ENCODE measurements around the gene RHOA. TPM values are rescaled to one million over a fixed set of nuclear protein-coding genes. Genes with fewer than 3 reads are reported as not detected.

The RHOA gene
- total RNA-seq, 2 experiments from 2014 or later, result 518 to 520 TPM

DNA sequence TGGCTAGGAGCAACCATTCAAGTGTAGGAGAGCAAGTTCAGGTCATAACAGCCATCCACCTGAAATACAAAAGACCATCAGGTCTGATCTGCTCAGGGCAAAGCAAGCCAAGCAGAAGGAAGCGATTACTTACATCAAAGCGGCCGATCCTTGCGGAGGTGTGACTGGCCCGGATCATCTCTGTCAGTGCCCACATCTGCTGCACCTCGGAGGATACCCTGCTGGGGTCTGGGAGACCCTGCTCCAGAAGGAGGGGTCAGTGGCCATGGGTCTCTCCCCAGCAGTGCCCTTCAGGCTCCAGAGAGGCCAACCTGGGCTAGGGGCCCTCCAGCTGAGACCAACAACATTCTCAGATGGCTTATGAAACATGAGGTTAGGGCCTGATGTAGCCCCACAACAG is 13.0 kb upstream of the RHOA start:
- peaks cover 28% of the 10 kb centered on the region for H3K36me3 Mint-ChIP-seq (ENCODE audit: low read depth)
- H3K4me3 Mint-ChIP-seq, result no peak overlapping the region
- H3K4me1 Mint-ChIP-seq (ENCODE audit: low read depth), result peaks cover 62% of the 10 kb centered on the region
- ChIA-PET CTCF (interaction anchor here (0.7 to 2.3 kb wide), 4 partner anchors 9 to 85 kb away, joined by 3 to 8 read pairs (median 4); partner anchors contain the start of gene USP4), POLR2A (interaction anchor here (8.3 kb wide), 1 partner anchor 11 kb away, joined by 107 read pairs; the partner anchor contains the start of genes RHOA and TCTA)
- ATAC-seq (no peak), DNase-seq (no peak)
- peak overlapping the region; percentile 67 for H3K27ac Mint-ChIP-seq
- H3K9me3 Mint-ChIP-seq (ENCODE audit: insufficient read depth), result no peaks in the 10 kb centered on the region
- no peaks in the 10 kb centered on the region for H3K27me3 Mint-ChIP-seq (ENCODE audit: low read depth)

DNA sequence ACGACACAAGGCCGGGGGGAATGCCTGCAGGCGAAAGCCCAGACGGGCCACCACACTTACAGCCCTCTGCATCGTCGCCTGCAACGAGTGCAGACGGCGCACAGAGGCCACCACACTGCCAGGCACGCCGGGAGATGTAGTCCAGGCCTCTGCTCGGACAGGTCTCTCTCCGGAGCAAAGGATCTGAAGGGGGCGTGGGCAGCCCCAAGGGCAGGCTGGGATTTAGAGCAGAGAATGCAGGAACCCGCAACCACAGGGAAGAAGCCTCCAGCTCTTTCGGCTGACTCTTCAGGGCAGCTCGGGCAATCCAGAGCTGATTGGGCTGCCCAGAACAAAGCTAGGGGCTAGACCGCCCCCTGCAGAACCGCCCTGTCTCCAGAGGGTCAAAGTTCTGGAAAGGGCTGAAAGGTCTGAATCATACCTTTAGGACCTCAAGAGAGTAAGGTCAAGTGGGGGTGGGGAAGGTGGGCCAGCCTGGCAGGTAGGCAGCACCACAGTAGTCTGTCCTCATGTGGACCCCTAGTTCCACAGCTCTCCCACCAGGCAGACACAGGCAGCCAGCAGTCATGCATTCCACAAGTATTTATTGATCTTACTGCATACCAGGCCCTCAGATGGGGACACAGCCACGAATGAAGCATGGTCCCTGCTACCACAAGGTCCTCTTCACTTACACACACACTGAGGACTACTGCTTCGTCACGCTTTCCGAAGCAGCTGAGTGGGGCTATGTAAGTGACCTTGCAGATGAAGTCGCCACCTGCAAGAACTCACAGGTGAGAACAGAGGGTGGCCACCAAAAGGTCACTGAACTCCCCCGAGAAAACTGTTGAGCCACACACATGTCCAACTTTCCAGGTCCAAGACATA is 10.8 kb upstream of the RHOA start, which contains the start of gene AMT:
TSS of gene AMT (minus strand) at position 95 of the 870 bp plus-strand sequence. CDS start at position 72, 23 bp downstream.
- peaks cover 41% of the 10 kb centered on the region for H3K36me3 Mint-ChIP-seq (ENCODE audit: low read depth)
- H3K9me3 Mint-ChIP-seq (ENCODE audit: insufficient read depth), result no peaks in the 10 kb centered on the region
- H3K4me3 Mint-ChIP-seq, result no peak within 1 kb of the TSS
- ATAC-seq (no peak), DNase-seq (no peak)
- H3K27me3 Mint-ChIP-seq (ENCODE audit: low read depth), result no peaks in the 10 kb centered on the region
- ChIA-PET CTCF (interaction anchor here (1.4 kb wide), 1 partner anchor 27 kb away, joined by 4 read pairs; no protein-coding TSS in a partner anchor), POLR2A (no interaction called here)
- H3K4me1 Mint-ChIP-seq (ENCODE audit: low read depth), result peaks cover 61% of the 10 kb centered on the region
- peak within 1 kb of the TSS; percentile 25 for H3K27ac Mint-ChIP-seq

DNA sequence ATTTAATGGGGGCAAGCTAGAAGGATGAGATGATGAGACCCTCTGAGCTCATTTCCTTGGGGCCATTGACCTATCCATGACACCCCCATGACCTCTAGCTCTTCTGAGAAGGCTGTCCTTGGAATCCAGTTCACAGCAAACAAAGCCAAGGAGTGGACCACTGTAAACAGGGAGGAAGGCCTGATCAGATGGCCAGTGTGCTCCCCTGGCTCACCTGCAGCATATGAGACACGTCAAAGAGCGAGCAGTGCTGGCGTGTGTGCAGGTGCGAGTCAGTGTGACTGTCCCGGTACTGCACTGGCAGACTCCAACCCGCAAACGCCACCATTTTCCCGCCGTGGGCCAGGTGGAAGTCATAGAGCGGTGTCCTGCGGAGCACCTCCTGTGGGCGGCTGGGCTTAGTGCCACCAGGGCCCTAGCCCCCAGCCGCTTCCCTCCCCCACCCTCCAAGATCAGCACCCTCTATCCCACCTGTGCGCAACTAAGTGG is 10.2 kb upstream of the RHOA start:
- ChIA-PET POLR2A (interaction anchor here (0.7 to 1.2 kb wide), 2 partner anchors 10 to 11 kb away, joined by 3 to 14 read pairs; partner anchors contain the start of genes RHOA and TCTA), CTCF (interaction anchor here (1.4 kb wide), 1 partner anchor 27 kb away, joined by 4 read pairs; no protein-coding TSS in a partner anchor)
- ATAC-seq (no peak), DNase-seq (no peak)
- H3K4me1 Mint-ChIP-seq (ENCODE audit: low read depth), result peaks cover 66% of the 10 kb centered on the region
- no peaks in the 10 kb centered on the region for H3K27me3 Mint-ChIP-seq (ENCODE audit: low read depth)
- no peak overlapping the region for H3K27ac Mint-ChIP-seq
- peaks cover 48% of the 10 kb centered on the region for H3K36me3 Mint-ChIP-seq (ENCODE audit: low read depth)
- no peaks in the 10 kb centered on the region for H3K9me3 Mint-ChIP-seq (ENCODE audit: insufficient read depth)
- no peak overlapping the region for H3K4me3 Mint-ChIP-seq

DNA sequence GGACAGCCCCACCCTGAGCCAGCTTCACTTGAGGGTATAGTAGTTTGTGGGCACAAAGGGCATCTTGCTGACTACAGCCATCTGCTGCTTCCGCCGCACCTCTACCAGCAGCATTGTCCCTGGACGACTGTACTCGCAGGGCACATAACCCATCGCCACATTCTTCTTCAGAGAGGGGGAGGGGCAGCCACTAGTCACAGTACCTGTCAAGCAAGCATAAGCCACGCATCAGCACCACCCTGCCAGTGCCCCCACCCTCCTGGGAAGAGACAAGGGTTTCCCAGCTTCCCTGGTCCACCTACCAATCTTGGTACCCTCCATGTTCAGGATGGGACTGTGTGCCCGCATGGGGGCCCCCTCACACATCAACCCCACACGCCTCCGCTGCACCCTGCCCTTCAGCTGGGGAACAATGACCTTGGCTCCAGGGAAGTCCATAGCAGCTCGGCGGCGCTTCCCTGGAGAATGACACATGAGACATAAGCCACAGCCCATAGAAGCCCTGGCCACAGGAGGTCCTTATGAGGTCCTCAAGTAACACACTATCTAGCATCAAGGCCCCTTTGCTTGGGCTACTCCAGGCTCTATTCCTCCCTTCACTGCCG is 5.8 kb upstream of the RHOA start:
- Mint-ChIP-seq H3K27me3 (ENCODE audit: low read depth) (no peaks in the 10 kb centered on the region), H3K36me3 (ENCODE audit: low read depth) (peaks cover 65% of the 10 kb centered on the region), H3K27ac (peak overlapping the region; percentile 96), H3K4me3 (no peak overlapping the region), H3K9me3 (ENCODE audit: insufficient read depth) (no peaks in the 10 kb centered on the region), H3K4me1 (ENCODE audit: low read depth) (peaks cover 75% of the 10 kb centered on the region)
- no peak for DNase-seq
- ATAC-seq, result no peak
- ChIA-PET POLR2A (interaction anchor here (1.2 to 7.1 kb wide), 4 partner anchors 10 to 82 kb away, joined by 3 to 107 read pairs (median 10); partner anchors contain the start of genes NICN1 and USP4), CTCF (interaction anchor here (1.1 to 6.1 kb wide), 5 partner anchors 10 to 77 kb away, joined by 4 to 80 read pairs (median 20); partner anchors contain the start of genes NICN1 and USP4)

DNA sequence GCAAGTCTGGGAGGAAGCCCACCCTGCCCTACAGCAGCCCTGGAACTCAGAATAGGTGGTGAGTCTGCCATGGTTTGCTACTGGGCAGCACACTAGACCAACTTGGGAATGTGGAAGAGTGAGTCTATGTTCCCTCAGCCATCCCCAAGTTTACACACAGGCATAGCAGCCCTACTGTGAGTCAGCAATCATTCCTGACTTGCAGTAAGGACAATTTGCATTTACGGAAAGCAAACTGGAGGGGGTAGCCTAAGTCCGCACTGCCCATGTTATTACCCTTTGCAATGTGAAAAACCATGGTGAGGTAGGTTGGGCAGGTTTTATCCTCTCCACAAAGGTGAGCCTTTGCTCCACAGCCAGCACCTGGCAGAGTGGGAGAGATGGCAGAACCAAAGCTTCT is 5.1 kb upstream of the RHOA start:
- Mint-ChIP-seq H3K4me3 (peak overlapping the region; percentile 63), H3K27ac (peak overlapping the region; percentile 96)
- CTCF ChIA-PET, result interaction anchor here (1.1 to 6.1 kb wide), 8 partner anchors 10 to 77 kb away, joined by 3 to 80 read pairs (median 10); partner anchors contain the start of genes DAG1, NICN1 and USP4

DNA sequence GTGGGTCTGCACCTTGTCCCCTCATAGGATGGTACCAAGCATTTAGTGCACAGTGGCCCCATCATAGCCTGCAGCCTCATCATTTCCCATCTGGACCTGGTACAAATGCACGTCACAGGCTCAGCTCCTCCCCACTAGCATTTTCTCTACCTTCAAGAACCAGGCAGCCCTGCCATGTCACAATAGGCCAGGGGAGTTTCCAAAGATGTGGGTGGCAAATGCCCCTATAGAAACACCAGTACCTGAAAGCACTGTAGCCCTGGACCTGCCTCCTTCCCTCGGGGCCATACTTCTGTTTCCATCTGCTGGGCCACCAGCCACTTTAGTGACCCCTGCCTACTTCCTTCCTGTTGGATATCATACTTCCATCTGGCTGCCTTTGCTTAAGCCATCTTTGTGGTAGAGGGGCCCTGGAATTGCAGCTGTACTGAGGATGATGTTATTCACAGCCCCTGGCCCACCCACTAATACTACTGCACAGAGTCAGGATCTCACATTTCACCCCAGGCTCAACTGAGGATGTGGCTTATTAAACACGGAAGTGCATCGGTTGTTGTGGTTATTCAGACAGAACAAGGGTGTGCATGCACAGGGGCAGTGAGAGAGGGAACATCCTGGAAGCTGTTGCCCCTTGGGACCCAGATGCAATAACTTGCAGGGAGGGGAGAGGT is 4.3 kb upstream of the RHOA start:
- Mint-ChIP-seq H3K36me3 (ENCODE audit: low read depth) (peaks cover 67% of the 10 kb centered on the region), H3K27me3 (ENCODE audit: low read depth) (peaks cover 1% of the 10 kb centered on the region), H3K4me3 (peak overlapping the region; percentile 63), H3K4me1 (ENCODE audit: low read depth) (peaks cover 63% of the 10 kb centered on the region), H3K9me3 (ENCODE audit: insufficient read depth) (no peaks in the 10 kb centered on the region), H3K27ac (peak overlapping the region; percentile 96)
- ATAC-seq (peak; percentile 8), DNase-seq (peak; percentile 76)
- CTCF ChIA-PET, result interaction anchor here (0.7 to 6.1 kb wide), 15 partner anchors 9 to 124 kb away, joined by 3 to 80 read pairs (median 5); partner anchors contain the start of genes DAG1, NICN1 and USP4
- POLR2A ChIA-PET, result interaction anchor here (0.5 to 7.1 kb wide), 14 partner anchors 11 to 686 kb away, joined by 3 to 107 read pairs (median 4); partner anchors contain the start of genes DAG1, GPX1, NDUFAF3 and NICN1

More for the DNA sequence above, 5.1 kb upstream of the RHOA start:
- DNase-seq (no peak), ATAC-seq (no peak)
- Mint-ChIP-seq H3K36me3 (ENCODE audit: low read depth) (peaks cover 67% of the 10 kb centered on the region), H3K27me3 (ENCODE audit: low read depth) (peaks cover 1% of the 10 kb centered on the region), H3K9me3 (ENCODE audit: insufficient read depth) (no peaks in the 10 kb centered on the region), H3K4me1 (ENCODE audit: low read depth) (peaks cover 70% of the 10 kb centered on the region)
- POLR2A ChIA-PET, result interaction anchor here (0.5 to 7.1 kb wide), 7 partner anchors 11 to 686 kb away, joined by 3 to 107 read pairs (median 3); partner anchors contain the start of genes NDUFAF3, NICN1 and USP4

DNA sequence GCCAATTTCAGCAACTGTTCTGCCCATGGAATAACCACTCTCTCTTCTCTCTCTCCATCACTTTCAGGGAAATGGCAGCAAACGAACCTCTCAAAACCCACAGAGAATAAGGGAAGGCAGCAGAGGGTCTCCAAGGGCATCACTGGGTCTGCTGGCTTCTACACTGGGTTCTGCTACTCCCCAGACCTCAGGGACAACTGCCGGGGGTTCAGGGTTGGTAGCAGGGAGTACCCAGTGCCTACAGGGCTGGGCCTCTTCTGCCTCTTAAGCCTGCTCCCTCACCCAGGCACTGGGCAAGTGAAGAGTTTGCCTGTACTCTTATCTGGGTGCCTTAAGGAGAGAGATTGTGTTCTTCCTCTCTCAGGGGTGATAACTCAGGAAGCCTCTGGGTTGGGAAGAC is 3.0 kb upstream of the RHOA start:
- Mint-ChIP-seq H3K27ac (peak overlapping the region; percentile 96), H3K4me3 (no peak overlapping the region), H3K4me1 (ENCODE audit: low read depth) (peaks cover 62% of the 10 kb centered on the region), H3K9me3 (ENCODE audit: insufficient read depth) (no peaks in the 10 kb centered on the region), H3K27me3 (ENCODE audit: low read depth) (peaks cover 1% of the 10 kb centered on the region), H3K36me3 (ENCODE audit: low read depth) (peaks cover 72% of the 10 kb centered on the region)
- ATAC-seq (no peak), DNase-seq (no peak)
- ChIA-PET POLR2A (interaction anchor here (7.1 kb wide), 1 partner anchor 13 kb away, joined by 107 read pairs; the partner anchor contains the start of gene NICN1), CTCF (interaction anchor here (0.7 to 6.1 kb wide), 8 partner anchors 13 to 125 kb away, joined by 3 to 80 read pairs (median 7); partner anchors contain the start of genes DAG1 and USP4)

DNA sequence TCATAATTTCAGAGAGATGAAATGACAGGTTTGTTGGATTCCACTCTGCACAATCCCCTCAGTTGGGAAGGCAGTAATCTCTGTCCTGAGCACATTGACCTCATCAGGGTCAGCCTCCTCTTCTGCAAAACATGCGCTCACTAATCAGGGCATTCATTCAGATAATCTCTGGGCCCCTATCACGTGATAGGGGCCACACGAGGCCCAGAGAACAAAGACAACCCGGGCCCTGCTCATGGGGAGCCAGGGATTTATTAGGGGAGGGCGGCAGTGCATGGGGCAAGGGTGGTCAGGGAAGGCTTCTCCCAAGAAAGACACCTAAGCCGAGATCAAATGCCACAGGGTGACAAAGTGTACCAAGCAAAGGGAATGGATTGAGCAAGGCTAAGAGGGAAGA is 1.6 kb upstream of the RHOA start:
- Mint-ChIP-seq H3K9me3 (ENCODE audit: insufficient read depth) (no peaks in the 10 kb centered on the region), H3K4me3 (peak overlapping the region; percentile 86), H3K4me1 (ENCODE audit: low read depth) (peaks cover 65% of the 10 kb centered on the region), H3K27ac (peak overlapping the region; percentile 89), H3K27me3 (ENCODE audit: low read depth) (peaks cover 1% of the 10 kb centered on the region), H3K36me3 (ENCODE audit: low read depth) (peaks cover 69% of the 10 kb centered on the region)
- ChIA-PET CTCF (interaction anchor here (1.1 to 6.1 kb wide), 3 partner anchors 16 to 35 kb away, joined by 4 to 80 read pairs (median 7); partner anchors contain the start of gene NICN1), POLR2A (interaction anchor here (1.1 to 7.1 kb wide), 6 partner anchors 14 to 320 kb away, joined by 3 to 107 read pairs (median 18); partner anchors contain the start of genes DAG1, GPX1, NICN1 and QRICH1)
- no peak for DNase-seq
- ATAC-seq, result no peak

DNA sequence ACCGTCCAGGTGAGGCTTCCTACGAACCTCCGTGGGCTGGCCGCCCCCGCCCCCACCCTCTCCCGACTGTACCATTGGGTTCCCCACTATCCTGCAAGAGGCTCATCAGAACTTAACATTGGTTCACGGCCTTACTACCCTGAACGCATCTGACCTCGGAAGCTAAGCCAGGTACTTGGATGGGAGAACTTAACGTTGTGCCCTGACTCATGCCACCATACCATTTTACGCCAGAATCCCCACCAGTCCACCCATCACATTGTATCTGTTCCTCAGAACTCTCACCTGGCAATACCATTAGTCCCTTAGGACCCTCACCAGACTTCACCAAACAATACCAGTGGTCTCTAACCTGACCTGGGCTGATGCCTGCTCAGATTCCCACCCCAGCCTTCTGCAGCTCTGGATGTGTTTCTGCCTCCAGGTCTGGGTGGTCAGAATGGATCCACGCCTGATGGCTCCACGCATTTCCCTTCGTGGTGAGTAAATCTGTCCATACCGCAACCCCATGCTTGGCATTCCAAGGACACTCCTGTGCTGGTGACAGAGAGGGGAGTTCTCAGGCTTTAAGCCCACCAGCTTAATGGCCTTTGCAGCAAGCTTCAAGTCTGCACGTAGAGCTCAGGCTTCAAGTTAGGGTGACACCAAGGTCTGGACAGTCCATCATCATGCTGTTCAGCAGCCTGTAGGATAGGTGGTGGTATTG is 1.0 kb upstream of the RHOA start:
- peak; percentile 10 for ATAC-seq
- CTCF ChIA-PET, result interaction anchor here (1.1 to 6.1 kb wide), 5 partner anchors 16 to 73 kb away, joined by 4 to 80 read pairs (median 7); partner anchors contain the start of genes NICN1 and USP4
- Mint-ChIP-seq H3K27me3 (ENCODE audit: low read depth) (peaks cover 1% of the 10 kb centered on the region), H3K36me3 (ENCODE audit: low read depth) (peaks cover 65% of the 10 kb centered on the region), H3K4me1 (ENCODE audit: low read depth) (peaks cover 64% of the 10 kb centered on the region), H3K27ac (peak overlapping the region; percentile 89), H3K9me3 (ENCODE audit: insufficient read depth) (no peaks in the 10 kb centered on the region), H3K4me3 (peak overlapping the region; percentile 86)
- no peak for DNase-seq
- POLR2A ChIA-PET, result interaction anchor here (0.7 to 7.1 kb wide), 15 partner anchors 8 to 404 kb away, joined by 3 to 107 read pairs (median 4); partner anchors contain the start of genes DAG1, GPX1, NDUFAF3 and NICN1

DNA sequence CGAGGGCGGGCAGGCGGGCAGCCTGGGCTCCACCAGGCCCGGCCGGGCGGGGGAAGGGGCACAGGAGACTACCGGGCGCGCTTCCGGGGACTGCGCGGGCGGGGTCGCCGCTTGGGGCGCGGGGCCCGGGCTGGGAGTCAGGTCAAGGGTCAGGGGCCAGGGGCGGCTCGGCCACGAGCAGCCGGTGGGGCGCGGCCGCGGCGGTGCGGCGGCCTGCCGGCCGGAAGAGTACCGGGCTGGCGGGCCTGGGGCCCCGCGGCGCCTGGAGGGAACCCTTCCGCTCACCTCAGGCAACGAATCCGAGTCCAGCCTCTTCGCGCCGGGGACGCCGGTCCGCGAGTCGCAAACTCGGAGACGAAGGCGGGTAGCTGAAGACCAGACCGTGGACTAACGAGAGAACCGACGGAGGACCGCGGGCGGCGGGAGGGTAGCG is 225 bp downstream of the RHOA start:
- Mint-ChIP-seq H3K27me3 (ENCODE audit: low read depth) (peaks cover 1% of the 10 kb centered on the region), H3K9me3 (ENCODE audit: insufficient read depth) (no peaks in the 10 kb centered on the region), H3K27ac (peak overlapping the region; percentile 89), H3K4me3 (peak overlapping the region; percentile 86), H3K36me3 (ENCODE audit: low read depth) (peaks cover 59% of the 10 kb centered on the region), H3K4me1 (ENCODE audit: low read depth) (peaks cover 61% of the 10 kb centered on the region)
- CTCF ChIA-PET, result interaction anchor here (1.0 to 1.9 kb wide), 3 partner anchors 36 to 72 kb away, joined by 3 to 16 read pairs (median 4); partner anchors contain the start of gene USP4
- ATAC-seq (peak; percentile 24), DNase-seq (peak; percentile 57)
- POLR2A ChIA-PET, result interaction anchor here (0.6 to 7.1 kb wide), 22 partner anchors 10 to 749 kb away, joined by 3 to 107 read pairs (median 4); partner anchors contain the start of genes CELSR3, GPX1, NDUFAF3 and NICN1

Measured in activated CD8-positive, alpha-beta T cell treated with anti-CD3 and anti-CD28 coated beads, Interleukin-2, amount 10 ng/mL, durations not matched to agents 7 days and 5 days (primary cell).